ENCODE measurements around the gene S100A7A. TPM values are rescaled to one million over a fixed set of nuclear protein-coding genes. Genes with fewer than 3 reads are reported as not detected.

S100A7A gene
- total RNA-seq, 4 donors from 2014 or later, result 0.16 to 0.79 TPM; not detected in 2

GRCh38 chr1:153372571-153372970 lies 43.7 kb upstream of the S100A7A start:
- 66 to 88% methylated on average over 2 of the region's 2 CpGs for WGBS, 2 donors (ENCODE audit: low coverage in 1 of 2)
- Histone ChIP-seq H3K4me1 (no peaks in the 10 kb centered on the region), H3K36me3 (no peaks in the 10 kb centered on the region), H3K4me3 (no peak overlapping the region), H3K27ac (no peak overlapping the region), H3K27me3 (no peaks in the 10 kb centered on the region), H3K9me3 (no peaks in the 10 kb centered on the region)
- TF ChIP-seq POLR2A (IDR thresholded peaks at IDR 0.05) (no peak), POLR2AphosphoS5 (IDR thresholded peaks at IDR 0.05) (no peak), EP300 (IDR thresholded peaks at IDR 0.05) (no peak), CTCF (IDR thresholded peaks at IDR 0.05) (no peak)
- no peak for ATAC-seq

DNA sequence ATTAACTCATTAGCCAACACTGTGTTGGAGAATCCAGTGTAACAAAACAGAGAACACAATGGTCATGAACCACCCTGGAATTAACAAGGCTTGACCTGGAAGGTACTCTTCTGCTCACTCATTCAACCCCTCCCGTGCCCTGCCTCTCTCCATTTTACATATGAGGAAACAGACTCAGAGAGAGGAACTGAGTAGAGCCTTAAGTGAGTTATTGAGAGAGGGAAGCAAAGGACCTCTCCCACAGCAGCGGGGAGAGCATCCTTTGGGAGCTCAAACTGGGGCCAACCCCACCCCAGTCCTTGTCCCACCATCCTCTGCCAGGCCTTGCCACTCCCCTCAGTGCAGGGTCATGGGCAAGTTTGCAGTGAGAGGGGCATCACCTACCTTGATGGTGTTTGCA lies 42.2 kb upstream of the S100A7A start:
- Histone ChIP-seq H3K9me3 (no peaks in the 10 kb centered on the region), H3K27ac (no peak overlapping the region), H3K4me3 (no peak overlapping the region), H3K27me3 (no peaks in the 10 kb centered on the region), H3K4me1 (no peaks in the 10 kb centered on the region), H3K36me3 (no peaks in the 10 kb centered on the region)
- ATAC-seq, result no peak
- 75% methylated on average over 2 of the region's 2 CpGs; no CpG with 5 or more reads in 1 of the 2 donors for WGBS, 2 donors (ENCODE audit: low coverage in 1 of 2)
- TF ChIP-seq CTCF (IDR thresholded peaks at IDR 0.05) (no peak), POLR2A (IDR thresholded peaks at IDR 0.05) (no peak), POLR2AphosphoS5 (IDR thresholded peaks at IDR 0.05) (no peak), EP300 (IDR thresholded peaks at IDR 0.05) (no peak)

GRCh38 chr1:153375511-153375910 lies 40.8 kb upstream of the S100A7A start, which contains the start of gene S100A12:
Gene S100A12 (minus strand): TSS chr1:153375621. CDS start chr1:153374592, 1,029 bp downstream.
- WGBS, 2 donors (ENCODE audit: low coverage in 1 of 2), result 100% methylated on average over 1 of the region's 1 CpG; no CpG with 5 or more reads in 1 of the 2 donors
- no peak for TF ChIP-seq POLR2AphosphoS5 (IDR thresholded peaks at IDR 0.05)
- no peak for TF ChIP-seq POLR2A (IDR thresholded peaks at IDR 0.05)
- no peak for TF ChIP-seq CTCF (IDR thresholded peaks at IDR 0.05)
- no peak for TF ChIP-seq EP300 (IDR thresholded peaks at IDR 0.05)
- peaks cover 0 to 2% (median 0%) of the 10 kb centered on the region in 3 donors for H3K9me3 ChIP-seq
- H3K27ac ChIP-seq, result no peak within 1 kb of the TSS
- ATAC-seq, result no peak
- no peaks in the 10 kb centered on the region for H3K27me3 ChIP-seq
- no peak within 1 kb of the TSS for H3K4me3 ChIP-seq
- H3K4me1 ChIP-seq, result no peaks in the 10 kb centered on the region
- H3K36me3 ChIP-seq, result no peaks in the 10 kb centered on the region

- Histone ChIP-seq H3K9me3 (peaks cover 0 to 22% (median 0%) of the 10 kb centered on the region in 3 donors), H3K36me3 (no peaks in the 10 kb centered on the region), H3K4me1 (no peaks in the 10 kb centered on the region), H3K27me3 (no peaks in the 10 kb centered on the region), H3K27ac (no peak overlapping the region), H3K4me3 (no peak overlapping the region)
- WGBS, 2 donors (ENCODE audit: low coverage in 1 of 2), result 60 to 70% methylated on average over 1 to 9 of the region's 10 CpGs
- ATAC-seq, result no peak
- no peak for TF ChIP-seq CTCF (IDR thresholded peaks at IDR 0.05)
- no peak for TF ChIP-seq EP300 (IDR thresholded peaks at IDR 0.05)
- no peak for TF ChIP-seq POLR2A (IDR thresholded peaks at IDR 0.05)
- no peak for TF ChIP-seq POLR2AphosphoS5 (IDR thresholded peaks at IDR 0.05)
Measured at GRCh38 chr1:153379591-153379990, 36.7 kb upstream of the S100A7A start.

- ATAC-seq, result no peak
- Histone ChIP-seq H3K4me3 (no peak overlapping the region), H3K9me3 (peaks cover 0 to 22% (median 0%) of the 10 kb centered on the region in 3 donors), H3K4me1 (no peaks in the 10 kb centered on the region), H3K36me3 (no peaks in the 10 kb centered on the region), H3K27me3 (no peaks in the 10 kb centered on the region), H3K27ac (no peak overlapping the region)
- 90 to 100% methylated on average over 2 of the region's 23 CpGs for WGBS, 2 donors (ENCODE audit: low coverage in 1 of 2)
- TF ChIP-seq POLR2A (IDR thresholded peaks at IDR 0.05) (no peak), CTCF (IDR thresholded peaks at IDR 0.05) (no peak), POLR2AphosphoS5 (IDR thresholded peaks at IDR 0.05) (no peak), EP300 (IDR thresholded peaks at IDR 0.05) (no peak)
Measured at GRCh38 chr1:153380711-153381110, 35.6 kb upstream of the S100A7A start.
